Osteoblast (primary cell): ENCODE results near the gene PSMD14. TPM values are rescaled to one million over a fixed set of nuclear protein-coding genes. Genes with fewer than 3 reads are reported as not detected.

ENCODE experiments used
- DNase-seq: peaks from one replicate; pipeline ENCODE4 v3.0.0; 2011; ENCODE audit warnings: low spot score, mixed read lengths; ENCODE audit not compliant: insufficient read length; ENCODE audit errors: missing footprints
- H2AFZ ChIP-seq: 2 replicates; pipeline ENCODE4 v1.6.0; 2011; ENCODE audit warnings: mild to moderate bottlenecking, low read length
- H3K27ac ChIP-seq: 2 replicates; pipeline ENCODE4 v1.5.1; 2011; ENCODE audit warnings: mild to moderate bottlenecking, low read depth, low read length, moderate library complexity
- H3K27me3 ChIP-seq: 2 replicates; pipeline ENCODE4 v1.6.0; 2012; ENCODE audit warnings: mild to moderate bottlenecking, control low read depth, inconsistent platforms, low read length, moderate library complexity; ENCODE audit not compliant: insufficient read depth
- H3K36me3 ChIP-seq: 2 replicates; pipeline ENCODE4 v1.5.1; 2011; ENCODE audit warnings: mild to moderate bottlenecking, low read length, control low read depth, moderate library complexity; ENCODE audit not compliant: insufficient read depth
- H3K4me1 ChIP-seq: 2 replicates; pipeline ENCODE4 v1.5.1; 2011; ENCODE audit warnings: mild to moderate bottlenecking, low read length, control low read depth, moderate library complexity; ENCODE audit not compliant: insufficient read depth
- H3K4me2 ChIP-seq: 2 replicates; pipeline ENCODE4 v1.6.0; 2011; ENCODE audit warnings: mild to moderate bottlenecking, low read length; ENCODE audit not compliant: insufficient read depth
- H3K4me3 ChIP-seq: fragments of 200-600 bp; sonication (generic); 3 replicates; pipeline ENCODE4 v1.5.1; 2012; ENCODE audit warnings: mild to moderate bottlenecking, low read length, inconsistent platforms; ENCODE audit not compliant: insufficient read depth
- H3K79me2 ChIP-seq: 2 replicates; pipeline ENCODE4 v1.6.0; 2012; ENCODE audit warnings: mild to moderate bottlenecking, low read length, control low read depth, inconsistent platforms; ENCODE audit not compliant: insufficient read depth
- H3K9me3 ChIP-seq: 2 replicates; pipeline ENCODE4 v1.5.1; 2011; ENCODE audit warnings: low read depth, low read length, control low read depth
- H4K20me1 ChIP-seq: 2 replicates; pipeline ENCODE4 v1.6.0; 2012; ENCODE audit warnings: mild to moderate bottlenecking, low read length, control low read depth; ENCODE audit not compliant: insufficient read depth
- total RNA-seq: library from RNA; depleted of rRNA; stranded (reverse); fragments of >200 nt; gene quantifications from 2 replicates; pipeline ENCODE4 v1.2.3, GENCODE V29; 2012
- TF ChIP-seq, protein P1 (sequence below): IDR thresholded peaks from 2 replicates; pipeline ENCODE4 v1.5.1; 2011; ENCODE audit warnings: mild to moderate bottlenecking, low read depth, low read length, moderate library complexity; ENCODE audit errors: extremely low read depth

The PSMD14 gene
- total RNA-seq, 1 donor = 74.2 TPM

DNA sequence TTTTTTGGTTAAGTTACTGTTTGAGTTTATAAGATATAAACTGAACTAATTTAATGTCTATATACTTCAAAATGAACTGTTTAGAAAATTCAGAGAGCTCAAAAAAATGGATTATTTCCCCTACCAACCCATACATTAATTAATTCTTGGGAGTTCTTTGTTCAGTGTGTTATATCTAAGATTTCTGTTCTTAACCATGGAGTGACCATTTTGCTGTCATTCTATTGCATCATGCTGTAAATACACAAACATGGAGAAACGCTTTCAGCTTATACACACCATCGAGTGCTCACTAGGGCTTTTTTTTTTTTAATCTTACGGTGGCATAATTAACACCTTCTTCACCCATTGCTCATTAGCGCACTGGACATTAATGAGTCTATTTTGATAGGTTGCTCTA, 74.5 kb downstream of the PSMD14 start:
- Histone ChIP-seq H3K27ac (no peak overlapping the region), H2AFZ (no peak overlapping the region), H3K4me1 (no peaks in the 10 kb centered on the region), H3K79me2 (no peaks in the 10 kb centered on the region), H3K36me3 (no peaks in the 10 kb centered on the region), H4K20me1 (no peaks in the 10 kb centered on the region), H3K9me3 (no peaks in the 10 kb centered on the region), H3K4me2 (no peak overlapping the region), H3K4me3 (no peak overlapping the region), H3K27me3 (no peaks in the 10 kb centered on the region)
- TF ChIP-seq, protein P1, sequence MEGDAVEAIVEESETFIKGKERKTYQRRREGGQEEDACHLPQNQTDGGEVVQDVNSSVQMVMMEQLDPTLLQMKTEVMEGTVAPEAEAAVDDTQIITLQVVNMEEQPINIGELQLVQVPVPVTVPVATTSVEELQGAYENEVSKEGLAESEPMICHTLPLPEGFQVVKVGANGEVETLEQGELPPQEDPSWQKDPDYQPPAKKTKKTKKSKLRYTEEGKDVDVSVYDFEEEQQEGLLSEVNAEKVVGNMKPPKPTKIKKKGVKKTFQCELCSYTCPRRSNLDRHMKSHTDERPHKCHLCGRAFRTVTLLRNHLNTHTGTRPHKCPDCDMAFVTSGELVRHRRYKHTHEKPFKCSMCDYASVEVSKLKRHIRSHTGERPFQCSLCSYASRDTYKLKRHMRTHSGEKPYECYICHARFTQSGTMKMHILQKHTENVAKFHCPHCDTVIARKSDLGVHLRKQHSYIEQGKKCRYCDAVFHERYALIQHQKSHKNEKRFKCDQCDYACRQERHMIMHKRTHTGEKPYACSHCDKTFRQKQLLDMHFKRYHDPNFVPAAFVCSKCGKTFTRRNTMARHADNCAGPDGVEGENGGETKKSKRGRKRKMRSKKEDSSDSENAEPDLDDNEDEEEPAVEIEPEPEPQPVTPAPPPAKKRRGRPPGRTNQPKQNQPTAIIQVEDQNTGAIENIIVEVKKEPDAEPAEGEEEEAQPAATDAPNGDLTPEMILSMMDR = no peak
- no peak for DNase-seq

DNA sequence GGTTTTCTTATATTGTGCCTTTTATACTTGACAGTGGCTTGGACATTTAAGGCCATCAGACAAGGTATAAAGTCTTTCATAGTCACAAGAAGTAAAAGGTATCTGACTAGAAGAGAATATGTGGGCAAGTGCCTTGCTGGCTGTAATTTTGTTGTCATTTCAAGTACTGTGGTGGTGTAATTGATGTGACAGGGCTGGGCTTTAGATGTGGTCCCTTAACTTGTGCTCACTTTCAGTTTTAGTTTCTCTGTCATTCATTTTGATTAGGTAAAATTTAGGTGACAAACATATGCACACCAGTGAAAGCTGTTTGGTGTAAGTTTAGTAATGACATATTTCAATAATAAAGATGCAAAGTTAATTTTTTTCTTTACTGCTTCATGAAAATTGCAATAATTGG, 76.6 kb downstream of the PSMD14 start:
- H3K27ac ChIP-seq = no peak overlapping the region

DNA sequence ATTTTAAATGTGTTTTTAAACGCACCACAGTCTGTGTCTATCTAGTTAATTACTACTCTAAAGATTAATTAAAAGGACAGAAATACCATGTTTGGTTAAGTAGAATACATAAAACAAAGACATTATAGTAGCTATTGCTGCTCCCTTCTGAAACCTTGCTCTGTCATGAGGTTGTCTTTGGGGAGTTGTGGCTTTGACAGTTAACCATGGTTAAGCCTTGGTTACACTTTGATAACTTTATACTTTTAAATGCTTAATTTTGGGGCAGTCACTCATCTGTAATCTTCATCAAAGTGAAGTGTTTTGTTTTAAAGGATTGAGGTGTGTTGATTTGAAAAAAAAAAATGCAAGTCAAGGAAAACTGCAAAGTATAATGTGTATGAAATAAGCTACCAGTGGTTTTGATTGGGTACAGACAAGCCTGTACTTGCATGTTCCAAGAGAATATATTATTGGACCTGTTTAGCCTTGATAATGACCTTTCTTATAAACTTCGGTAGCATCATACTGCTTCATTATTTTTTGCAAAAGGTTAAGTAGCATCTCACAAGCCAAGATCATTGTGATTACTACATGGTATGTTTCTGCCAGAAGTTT, 78.1 kb downstream of the PSMD14 start:
- no peak overlapping the region for H3K27ac ChIP-seq
- H3K79me2 ChIP-seq = no peaks in the 10 kb centered on the region
- no peak overlapping the region for H2AFZ ChIP-seq
- H3K36me3 ChIP-seq = no peaks in the 10 kb centered on the region
- H4K20me1 ChIP-seq = no peaks in the 10 kb centered on the region
- no peak overlapping the region for H3K4me3 ChIP-seq
- H3K27me3 ChIP-seq = no peaks in the 10 kb centered on the region
- TF ChIP-seq, protein P1 = no peak
- no peak for DNase-seq
- no peak overlapping the region for H3K4me2 ChIP-seq
- no peaks in the 10 kb centered on the region for H3K4me1 ChIP-seq
- H3K9me3 ChIP-seq = no peaks in the 10 kb centered on the region

More for the DNA sequence above, 76.6 kb downstream of the PSMD14 start:
- no peak overlapping the region for H2AFZ ChIP-seq
- no peaks in the 10 kb centered on the region for H3K4me1 ChIP-seq
- DNase-seq = no peak
- H3K4me3 ChIP-seq = no peak overlapping the region
- no peaks in the 10 kb centered on the region for H3K36me3 ChIP-seq
- no peaks in the 10 kb centered on the region for H4K20me1 ChIP-seq
- TF ChIP-seq, protein P1 = no peak
- H3K9me3 ChIP-seq = no peaks in the 10 kb centered on the region
- H3K4me2 ChIP-seq = no peak overlapping the region
- H3K27me3 ChIP-seq = no peaks in the 10 kb centered on the region
- H3K79me2 ChIP-seq = no peaks in the 10 kb centered on the region

DNA sequence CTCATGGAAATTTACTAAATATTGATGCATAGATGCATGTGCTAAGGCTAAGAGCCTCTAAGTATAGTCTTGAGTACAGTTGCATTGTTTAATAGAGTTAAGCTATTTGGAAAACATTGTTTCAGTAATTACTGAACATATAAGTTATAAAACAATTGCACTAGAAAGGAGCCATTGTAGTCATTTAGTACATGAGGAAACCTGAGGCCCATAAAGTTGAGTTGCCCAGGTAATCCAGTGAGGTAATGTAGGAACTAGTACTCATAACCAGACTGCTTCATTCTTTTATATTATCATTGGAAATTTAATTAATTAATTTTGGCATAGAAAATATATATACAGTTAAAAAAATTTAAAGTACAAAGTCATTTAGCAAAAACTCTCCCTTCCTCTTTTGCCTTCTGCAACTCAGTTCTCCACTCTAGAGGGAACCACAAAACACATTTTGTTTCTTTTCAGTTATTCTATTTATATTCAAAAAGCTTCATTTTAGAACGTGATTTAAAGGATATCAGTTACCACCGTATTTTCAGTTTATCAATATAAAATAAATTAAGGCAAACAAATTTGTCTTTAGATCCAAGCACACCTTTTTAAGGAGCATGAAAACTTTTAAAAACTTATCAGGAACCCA, 80.0 kb downstream of the PSMD14 start:
- H3K4me3 ChIP-seq = no peak overlapping the region
- H3K79me2 ChIP-seq = no peaks in the 10 kb centered on the region
- H3K4me1 ChIP-seq = no peaks in the 10 kb centered on the region
- no peaks in the 10 kb centered on the region for H3K27me3 ChIP-seq
- no peak for DNase-seq
- no peaks in the 10 kb centered on the region for H3K9me3 ChIP-seq
- no peak overlapping the region for H2AFZ ChIP-seq
- no peak overlapping the region for H3K27ac ChIP-seq
- TF ChIP-seq, protein P1 = no peak
- no peak overlapping the region for H3K4me2 ChIP-seq
- no peaks in the 10 kb centered on the region for H3K36me3 ChIP-seq
- no peaks in the 10 kb centered on the region for H4K20me1 ChIP-seq
